ENCODE data around the gene DNM1L.

GRCh38 chr12:32706335-32707024 is 27.4 kb downstream of the DNM1L start:
- TF ChIP-seq REST (IDR thresholded peaks at IDR 0.05; ENCODE audit: low read depth) (no peak), YY1 (IDR thresholded peaks at IDR 0.05; ENCODE audit: low read depth) (no peak), CREB1 (IDR thresholded peaks at IDR 0.05; ENCODE audit: low read depth) (no peak), CEBPB (IDR thresholded peaks at IDR 0.05) (no peak)

Measured in Ishikawa (cell line).